ENCODE data around the gene CDH4. TPM values are rescaled to one million over a fixed set of nuclear protein-coding genes. Genes with fewer than 3 reads are reported as not detected.
A peak's percentile ranks its signal among the peaks of the same experiment; 100 is the strongest.

CDH4 gene
- total and polyA plus RNA-seq, 2 donors from 2014 or later: 1.1 TPM; not detected in 1

DNA sequence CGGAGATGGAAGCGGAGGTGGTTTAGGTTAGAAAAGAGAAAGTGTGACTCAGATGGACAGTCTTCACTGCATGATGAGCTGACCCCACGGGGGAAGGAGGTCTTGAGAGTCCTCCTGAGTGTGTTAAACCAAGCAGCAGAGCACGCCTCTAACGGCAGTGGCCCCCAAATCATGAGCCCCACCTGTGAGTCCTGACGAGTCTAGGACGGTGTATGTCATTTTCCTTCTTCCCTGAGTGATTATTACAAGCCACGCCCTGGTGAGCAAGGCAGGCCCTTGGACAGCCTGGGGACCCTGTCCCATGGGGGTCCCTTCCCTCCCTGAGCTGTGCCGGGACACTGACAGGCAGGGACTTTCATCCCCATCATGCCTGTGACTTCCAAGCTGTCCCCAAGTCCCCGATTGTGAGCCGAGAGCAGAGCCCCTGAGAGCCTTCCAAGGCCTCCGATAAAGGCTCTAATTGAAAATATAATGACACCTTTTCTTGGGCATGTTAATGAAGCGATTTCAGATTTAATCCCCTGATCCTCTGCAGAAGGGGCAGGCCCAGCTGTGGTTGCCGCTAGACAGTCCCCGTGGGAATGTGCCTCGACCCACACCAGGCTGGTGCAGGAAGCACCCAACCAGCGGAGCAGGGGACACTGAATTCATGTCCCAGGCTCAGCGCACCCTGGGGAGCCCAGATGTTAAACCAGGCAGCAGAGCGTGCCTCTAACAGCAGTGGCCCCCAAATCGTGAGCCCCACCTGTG lies 493.5 kb downstream of the CDH4 start:
- Histone ChIP-seq H3K9ac (ENCODE audit: low read length in 3 of 3) (no peak overlapping the region), H3K27me3 (ENCODE audit: control insufficient read depth, insufficient read depth, low read length) (no peaks in the 10 kb centered on the region), H3K4me1 (ENCODE audit: control insufficient read depth in 2 of 3, insufficient read depth in 2 of 3, low read depth in 1 of 3, low read length in 3 of 3) (no peaks in the 10 kb centered on the region), H3K4me3 (ENCODE audit: low read length in 3 of 3) (no peak overlapping the region), H3K9me3 (ENCODE audit: control insufficient read depth in 2 of 3, insufficient read depth in 1 of 3, low read length in 3 of 3) (no peaks in the 10 kb centered on the region), H3K27ac (ENCODE audit: low read depth in 2 of 2, low read length in 2 of 2) (no peak overlapping the region), H3K36me3 (ENCODE audit: control insufficient read depth in 2 of 3, insufficient read depth in 3 of 3, low read length in 3 of 3) (no peaks in the 10 kb centered on the region)
- intact Hi-C loops (cut with DNase I): no loop called here
- TF ChIP-seq, protein P1, sequence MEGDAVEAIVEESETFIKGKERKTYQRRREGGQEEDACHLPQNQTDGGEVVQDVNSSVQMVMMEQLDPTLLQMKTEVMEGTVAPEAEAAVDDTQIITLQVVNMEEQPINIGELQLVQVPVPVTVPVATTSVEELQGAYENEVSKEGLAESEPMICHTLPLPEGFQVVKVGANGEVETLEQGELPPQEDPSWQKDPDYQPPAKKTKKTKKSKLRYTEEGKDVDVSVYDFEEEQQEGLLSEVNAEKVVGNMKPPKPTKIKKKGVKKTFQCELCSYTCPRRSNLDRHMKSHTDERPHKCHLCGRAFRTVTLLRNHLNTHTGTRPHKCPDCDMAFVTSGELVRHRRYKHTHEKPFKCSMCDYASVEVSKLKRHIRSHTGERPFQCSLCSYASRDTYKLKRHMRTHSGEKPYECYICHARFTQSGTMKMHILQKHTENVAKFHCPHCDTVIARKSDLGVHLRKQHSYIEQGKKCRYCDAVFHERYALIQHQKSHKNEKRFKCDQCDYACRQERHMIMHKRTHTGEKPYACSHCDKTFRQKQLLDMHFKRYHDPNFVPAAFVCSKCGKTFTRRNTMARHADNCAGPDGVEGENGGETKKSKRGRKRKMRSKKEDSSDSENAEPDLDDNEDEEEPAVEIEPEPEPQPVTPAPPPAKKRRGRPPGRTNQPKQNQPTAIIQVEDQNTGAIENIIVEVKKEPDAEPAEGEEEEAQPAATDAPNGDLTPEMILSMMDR (IDR thresholded peaks at IDR 0.05; ENCODE audit: borderline replicate concordance, extremely low read depth, insufficient read depth): no peak
- no peak for FAIRE-seq
- peak in 1 of 5 donors; percentile 54 for DNase-seq

DNA sequence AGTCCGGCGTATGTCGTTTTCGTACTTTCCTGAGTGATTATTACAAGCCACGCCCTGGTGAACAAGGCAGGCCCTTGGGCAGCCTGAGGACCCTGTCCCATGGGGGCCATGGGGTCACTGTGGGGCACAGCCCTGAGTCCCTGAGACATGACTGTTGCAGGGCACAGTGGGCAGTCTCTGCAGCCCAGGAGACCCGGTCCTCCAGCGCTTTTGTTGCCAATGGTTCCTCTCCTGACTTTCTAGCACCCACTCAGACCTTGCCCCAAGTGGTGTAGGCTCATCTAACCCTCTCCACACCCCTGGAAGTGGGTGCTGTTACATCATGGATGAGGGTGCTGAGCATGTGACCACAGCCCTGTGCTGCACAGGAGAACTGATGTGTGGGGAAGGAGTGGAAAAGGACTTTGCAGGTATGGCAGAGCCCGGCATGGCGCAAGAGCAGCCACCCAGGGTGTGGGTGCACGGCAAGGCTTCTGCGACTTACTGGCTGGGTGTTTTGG lies 494.1 kb downstream of the CDH4 start:
- intact Hi-C loops (cut with DNase I): no loop called here
- no peaks in the 10 kb centered on the region for H3K9me3 ChIP-seq (ENCODE audit: control insufficient read depth in 2 of 3, insufficient read depth in 1 of 3, low read length in 3 of 3)
- no peak overlapping the region for H3K27ac ChIP-seq (ENCODE audit: low read depth in 2 of 2, low read length in 2 of 2)
- no peak overlapping the region for H3K9ac ChIP-seq (ENCODE audit: low read length in 3 of 3)
- TF ChIP-seq, protein P1 (IDR thresholded peaks at IDR 0.05; ENCODE audit: borderline replicate concordance, extremely low read depth, insufficient read depth): no peak
- peak in 1 of 5 donors; percentile 24 for DNase-seq
- FAIRE-seq: no peak
- H3K36me3 ChIP-seq (ENCODE audit: control insufficient read depth in 2 of 3, insufficient read depth in 3 of 3, low read length in 3 of 3): no peaks in the 10 kb centered on the region
- no peaks in the 10 kb centered on the region for H3K4me1 ChIP-seq (ENCODE audit: control insufficient read depth in 2 of 3, insufficient read depth in 2 of 3, low read depth in 1 of 3, low read length in 3 of 3)
- H3K4me3 ChIP-seq (ENCODE audit: low read length in 3 of 3): no peak overlapping the region
- no peaks in the 10 kb centered on the region for H3K27me3 ChIP-seq (ENCODE audit: control insufficient read depth, insufficient read depth, low read length)

DNA sequence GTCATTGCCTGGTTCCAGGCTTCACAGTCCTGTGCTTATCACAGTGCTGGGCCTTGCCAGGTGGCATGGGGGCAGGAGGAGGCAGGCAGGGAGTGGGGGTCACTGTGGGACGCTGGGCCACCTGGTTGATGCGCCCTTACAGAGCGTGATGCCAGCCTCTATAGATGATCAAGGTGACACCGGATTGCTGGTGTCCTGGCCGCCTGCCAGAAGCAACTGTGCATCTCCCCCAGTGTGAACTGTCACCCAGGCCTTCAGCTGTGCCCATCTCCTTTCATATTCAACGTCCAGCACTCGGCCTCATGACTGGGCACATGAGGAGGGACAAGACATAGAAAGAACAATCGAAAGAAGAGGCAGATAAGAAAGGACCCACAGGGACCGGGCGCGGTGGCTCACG lies 494.7 kb downstream of the CDH4 start:
- peak in 1 of 5 donors; percentile 59 for DNase-seq
- H3K4me1 ChIP-seq (ENCODE audit: control insufficient read depth in 2 of 3, insufficient read depth in 2 of 3, low read depth in 1 of 3, low read length in 3 of 3): no peaks in the 10 kb centered on the region

More for the DNA sequence above, 494.7 kb downstream of the CDH4 start:
- Histone ChIP-seq H3K9me3 (ENCODE audit: control insufficient read depth in 2 of 3, insufficient read depth in 1 of 3, low read length in 3 of 3) (no peaks in the 10 kb centered on the region), H3K27me3 (ENCODE audit: control insufficient read depth, insufficient read depth, low read length) (no peaks in the 10 kb centered on the region), H3K9ac (ENCODE audit: low read length in 3 of 3) (no peak overlapping the region), H3K4me3 (ENCODE audit: low read length in 3 of 3) (no peak overlapping the region), H3K27ac (ENCODE audit: low read depth in 2 of 2, low read length in 2 of 2) (no peak overlapping the region), H3K36me3 (ENCODE audit: control insufficient read depth in 2 of 3, insufficient read depth in 3 of 3, low read length in 3 of 3) (no peaks in the 10 kb centered on the region)
- intact Hi-C loops (cut with DNase I): no loop called here
- TF ChIP-seq, protein P1 (IDR thresholded peaks at IDR 0.05; ENCODE audit: borderline replicate concordance, extremely low read depth, insufficient read depth): no peak
- no peak for FAIRE-seq

Measured in kidney (tissue), 14 donors.